Stimulated activated CD4-positive, alpha-beta T cell treated with anti-CD3 and anti-CD28 coated beads, TNF-alpha, amount 100 ng/mL, for 4 hours (primary cell): ENCODE measurements around the gene IGSF23.

ENCODE experiments used
- DNase-seq, 3 experiments: peaks; one replicate each; pipeline ENCODE4 v3.0.0-alpha.2; 2020; ENCODE audit warnings: low read depth in 3 of 3

IGSF23 gene

DNA sequence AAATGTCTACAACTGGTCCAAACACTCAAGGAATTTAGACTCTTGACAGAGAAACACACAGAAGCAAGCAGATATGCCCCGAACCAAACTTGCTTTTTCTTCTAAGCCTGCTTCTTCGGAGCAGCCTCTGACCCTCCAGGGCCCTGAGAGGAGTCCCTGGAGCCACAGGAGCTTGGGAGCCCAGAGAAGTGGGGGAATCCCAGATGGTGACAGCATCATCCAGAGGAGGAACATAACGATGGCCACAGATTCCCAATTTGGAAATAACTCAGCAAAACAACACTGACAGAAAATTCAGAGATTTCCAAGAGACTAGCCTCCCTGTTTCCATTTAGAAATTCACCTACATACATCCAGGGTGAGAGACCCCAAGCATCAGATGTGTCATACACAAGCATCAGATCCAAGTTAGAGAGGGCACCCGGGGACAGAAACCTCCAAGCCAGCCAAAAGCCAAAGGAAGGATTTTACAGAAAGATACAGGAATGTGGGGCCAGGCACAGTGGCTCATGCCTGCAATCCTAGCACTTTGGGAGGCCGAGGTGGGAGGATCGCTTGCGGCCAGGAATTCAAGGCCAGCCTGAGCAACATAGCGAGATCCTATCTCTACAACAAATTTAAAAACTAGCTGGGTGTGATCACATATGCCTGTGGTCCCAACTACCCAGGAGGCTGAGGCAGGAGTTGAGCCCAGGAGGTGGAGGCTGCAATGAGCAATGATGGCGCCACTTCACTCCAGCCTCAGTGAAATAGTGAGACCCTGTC is 28.3 kb downstream of the IGSF23 start:
- DNase-seq: no peak

DNA sequence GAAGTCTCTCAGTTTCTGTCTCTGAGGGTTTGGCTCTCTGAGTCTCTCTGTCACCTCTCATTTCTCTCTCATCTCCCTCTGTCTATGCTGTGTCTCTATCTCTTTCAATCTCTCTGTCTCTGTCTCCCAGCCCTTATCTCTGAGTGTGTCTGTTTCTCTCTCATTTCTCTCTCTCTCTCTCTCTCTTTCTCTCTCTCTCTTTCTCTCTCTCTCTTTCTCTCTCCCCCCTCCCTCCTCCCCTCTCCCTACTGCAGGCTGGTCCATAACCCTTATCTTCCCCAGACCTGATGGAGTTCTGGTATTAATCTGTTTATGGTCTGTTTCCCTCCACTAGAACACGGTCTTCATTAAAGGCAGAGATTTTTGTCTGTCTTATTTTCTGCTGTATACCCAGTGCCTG is 29.0 kb downstream of the IGSF23 start:
- no peak for DNase-seq

DNA sequence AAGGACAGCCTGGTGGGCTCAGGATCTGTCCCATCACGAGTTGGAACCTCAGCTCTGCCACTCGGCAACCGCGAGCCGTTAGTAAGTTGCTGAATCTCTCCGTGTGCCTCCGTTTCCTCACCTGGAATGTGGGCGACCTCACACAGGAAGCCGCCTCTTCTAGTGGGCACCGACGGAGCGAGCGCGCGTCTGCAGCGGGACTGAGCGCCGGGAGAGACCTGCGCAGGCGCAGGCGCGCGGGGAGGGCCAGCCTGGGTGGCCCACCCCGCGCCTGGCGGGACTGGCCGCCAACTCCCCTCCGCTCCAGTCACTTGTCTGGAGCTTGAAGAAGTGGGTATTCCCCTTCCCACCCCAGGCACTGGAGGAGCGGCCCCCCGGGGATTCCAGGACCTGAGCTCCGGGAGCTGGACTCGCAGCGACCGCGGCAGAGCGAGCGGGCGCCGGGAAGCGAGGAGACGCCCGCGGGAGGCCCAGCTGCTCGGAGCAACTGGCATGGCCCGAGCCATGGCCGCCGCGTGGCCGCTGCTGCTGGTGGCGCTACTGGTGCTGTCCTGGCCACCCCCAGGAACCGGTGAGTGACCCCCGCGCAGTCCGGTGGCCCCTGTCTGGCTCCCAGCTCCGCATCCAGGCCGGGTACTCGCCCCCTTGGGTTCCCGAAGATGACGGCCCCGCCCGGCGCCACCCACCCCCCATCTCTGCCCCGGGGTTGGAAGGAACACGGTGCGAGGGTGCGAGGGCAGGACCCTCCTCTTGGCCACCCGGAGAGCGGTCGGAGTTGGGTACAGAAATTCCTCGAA is 30.4 kb downstream of the IGSF23 start, which contains the start of gene PVR:
Gene PVR, plus strand, starts transcription at position 306 of the 797 bp plus-strand sequence. Its CDS starts 187 bp downstream, at position 493.
- peak in 2 of 3 experiments; percentile 15 to 26 for DNase-seq

DNA sequence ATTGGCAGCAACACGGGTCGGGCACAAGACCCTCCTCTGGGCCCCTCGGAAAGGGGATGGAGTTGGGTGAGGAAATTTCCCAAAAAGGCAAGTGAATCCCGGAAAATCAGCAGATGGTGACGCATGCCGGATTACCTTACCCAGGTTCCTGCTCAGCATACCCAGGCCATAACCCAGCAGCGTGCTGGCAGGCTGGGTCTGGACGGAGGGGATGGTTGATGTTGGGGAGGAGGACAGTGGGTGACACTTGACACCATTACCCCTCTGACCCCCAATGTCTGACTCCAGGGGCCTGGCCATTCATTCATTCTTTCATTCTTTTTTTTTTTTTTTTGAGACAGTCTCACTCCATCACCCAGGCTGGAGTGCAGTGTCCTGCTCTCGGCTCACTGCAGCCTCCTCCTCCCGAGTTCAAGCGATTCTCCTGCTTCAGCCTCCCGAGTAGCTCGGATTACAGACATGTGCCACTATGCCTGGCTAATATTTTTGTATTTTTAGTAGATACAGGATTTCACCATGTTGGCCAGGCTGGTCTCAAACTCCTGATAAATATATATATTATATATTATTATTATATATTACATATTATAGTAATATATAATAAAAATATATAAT is 31.1 kb downstream of the IGSF23 start:
- DNase-seq: no peak

DNA sequence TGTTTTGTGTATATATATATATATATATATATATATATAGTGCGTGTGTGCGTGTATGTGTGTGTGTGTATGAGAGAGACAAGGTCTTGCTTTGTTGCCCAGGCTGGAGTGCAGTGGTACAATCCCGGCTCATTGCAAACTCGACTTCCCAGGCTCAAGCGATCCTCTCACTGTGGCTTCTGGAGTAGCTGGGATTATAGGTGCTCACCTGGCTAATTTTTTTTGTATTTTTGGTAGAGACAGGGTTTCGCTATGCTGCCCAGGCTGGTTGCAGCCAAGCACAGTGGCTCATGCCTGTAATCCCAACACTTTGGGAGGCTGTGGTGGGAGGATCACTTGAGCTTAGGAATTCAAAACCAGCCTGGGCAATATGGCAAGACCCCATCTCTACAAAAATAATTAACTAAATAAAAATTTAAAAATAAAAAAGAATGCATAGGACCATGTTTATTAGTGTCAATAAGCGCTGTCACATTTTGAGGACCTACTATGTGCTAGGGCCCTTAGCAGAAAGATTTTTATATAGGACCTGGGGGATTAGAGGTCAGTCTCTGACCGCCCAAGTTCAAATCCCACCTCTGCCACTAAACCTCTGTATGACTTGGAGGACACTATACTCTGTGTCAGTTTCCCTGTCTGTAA is 32.2 kb downstream of the IGSF23 start:
- no peak for DNase-seq

DNA sequence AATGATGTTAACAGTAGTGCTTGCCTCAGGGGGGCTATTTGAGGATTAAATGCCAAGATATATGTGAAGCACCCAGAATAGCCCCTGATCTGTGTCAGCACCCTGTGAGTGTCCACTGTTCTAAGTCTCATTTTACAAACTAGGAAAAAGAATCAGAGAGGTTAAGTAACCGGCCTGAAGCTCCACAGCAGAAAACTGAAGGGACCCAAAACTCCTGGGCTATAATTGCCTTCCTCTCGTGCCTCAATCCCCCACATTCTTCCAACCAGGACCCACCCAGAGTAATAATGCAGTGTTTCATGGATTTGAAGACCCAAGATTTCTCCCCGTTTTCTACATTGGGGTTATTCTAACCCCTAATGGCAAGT is 32.7 kb downstream of the IGSF23 start:
- no peak for DNase-seq

DNA sequence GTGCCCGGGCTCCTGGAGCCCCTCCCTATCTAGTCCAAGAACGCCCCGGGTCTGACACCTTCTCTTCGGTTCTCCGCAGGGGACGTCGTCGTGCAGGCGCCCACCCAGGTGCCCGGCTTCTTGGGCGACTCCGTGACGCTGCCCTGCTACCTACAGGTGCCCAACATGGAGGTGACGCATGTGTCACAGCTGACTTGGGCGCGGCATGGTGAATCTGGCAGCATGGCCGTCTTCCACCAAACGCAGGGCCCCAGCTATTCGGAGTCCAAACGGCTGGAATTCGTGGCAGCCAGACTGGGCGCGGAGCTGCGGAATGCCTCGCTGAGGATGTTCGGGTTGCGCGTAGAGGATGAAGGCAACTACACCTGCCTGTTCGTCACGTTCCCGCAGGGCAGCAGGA is 33.8 kb downstream of the IGSF23 start:
- DNase-seq: no peak

DNA sequence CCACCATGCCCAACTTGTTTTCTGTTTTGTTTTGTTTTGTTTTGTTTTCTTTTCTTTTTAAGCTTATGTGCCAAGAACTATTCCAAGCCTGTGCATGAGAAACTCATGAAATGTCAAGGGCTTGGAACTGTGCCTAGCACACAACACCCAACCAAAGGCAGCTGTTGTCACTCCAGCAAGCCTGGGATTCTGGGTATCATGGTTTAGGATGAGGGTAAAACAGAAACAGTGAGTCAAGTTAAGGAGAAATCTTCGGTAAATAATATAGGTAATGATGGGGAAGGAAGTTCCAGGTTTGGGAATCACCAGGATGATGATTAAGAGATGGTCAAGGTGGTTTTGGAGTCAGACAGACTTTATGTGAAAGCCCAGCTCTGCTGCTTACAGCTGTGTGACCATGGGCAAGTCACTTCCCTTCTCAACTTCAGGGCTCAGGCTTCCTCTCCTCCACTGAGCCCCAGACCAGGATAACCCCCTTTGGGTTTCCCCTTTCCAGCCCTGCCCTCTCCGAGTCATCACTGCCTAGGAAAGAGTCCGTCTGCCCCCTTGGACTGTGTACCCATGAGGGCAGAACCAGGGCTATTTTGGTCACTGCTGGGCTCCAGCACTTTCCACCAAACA is 35.4 kb downstream of the IGSF23 start:
- DNase-seq: no peak

DNA sequence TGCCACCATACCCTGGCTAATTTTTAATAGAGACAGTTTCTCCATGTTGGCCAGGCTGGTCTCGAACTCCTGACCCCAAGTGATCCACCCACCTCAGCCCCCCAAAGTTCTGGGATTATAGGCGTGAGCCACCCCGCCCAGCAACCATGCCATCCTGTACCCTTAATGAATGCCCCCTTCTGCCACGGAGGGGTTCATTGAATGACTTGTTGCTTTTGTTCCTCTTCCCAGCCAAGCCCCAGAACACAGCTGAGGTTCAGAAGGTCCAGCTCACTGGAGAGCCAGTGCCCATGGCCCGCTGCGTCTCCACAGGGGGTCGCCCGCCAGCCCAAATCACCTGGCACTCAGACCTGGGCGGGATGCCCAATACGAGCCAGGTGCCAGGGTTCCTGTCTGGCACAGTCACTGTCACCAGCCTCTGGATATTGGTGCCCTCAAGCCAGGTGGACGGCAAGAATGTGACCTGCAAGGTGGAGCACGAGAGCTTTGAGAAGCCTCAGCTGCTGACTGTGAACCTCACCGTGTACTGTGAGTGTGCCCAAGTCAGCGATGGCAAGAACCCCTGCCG is 36.3 kb downstream of the IGSF23 start:
- DNase-seq: no peak

DNA sequence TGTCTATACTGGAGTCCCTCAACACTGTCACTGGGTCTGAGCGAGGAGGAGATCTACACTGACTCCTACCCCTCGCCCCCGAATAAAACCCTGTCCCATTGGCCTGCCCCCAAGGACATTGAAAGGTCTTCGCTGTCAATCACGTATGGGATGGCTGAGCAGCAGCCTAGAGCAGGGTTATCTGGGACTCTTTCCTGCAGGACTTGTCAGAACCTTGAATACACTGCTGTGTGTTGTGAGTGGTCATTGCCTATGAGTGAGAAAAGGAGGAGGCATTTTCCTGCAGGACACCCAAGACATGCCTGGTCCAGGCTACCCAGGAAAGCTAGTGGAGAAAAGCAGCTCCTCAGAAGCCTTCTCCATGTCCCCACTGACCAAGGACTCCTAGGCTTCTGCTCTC is 40.0 kb downstream of the IGSF23 start:
- no peak for DNase-seq

DNA sequence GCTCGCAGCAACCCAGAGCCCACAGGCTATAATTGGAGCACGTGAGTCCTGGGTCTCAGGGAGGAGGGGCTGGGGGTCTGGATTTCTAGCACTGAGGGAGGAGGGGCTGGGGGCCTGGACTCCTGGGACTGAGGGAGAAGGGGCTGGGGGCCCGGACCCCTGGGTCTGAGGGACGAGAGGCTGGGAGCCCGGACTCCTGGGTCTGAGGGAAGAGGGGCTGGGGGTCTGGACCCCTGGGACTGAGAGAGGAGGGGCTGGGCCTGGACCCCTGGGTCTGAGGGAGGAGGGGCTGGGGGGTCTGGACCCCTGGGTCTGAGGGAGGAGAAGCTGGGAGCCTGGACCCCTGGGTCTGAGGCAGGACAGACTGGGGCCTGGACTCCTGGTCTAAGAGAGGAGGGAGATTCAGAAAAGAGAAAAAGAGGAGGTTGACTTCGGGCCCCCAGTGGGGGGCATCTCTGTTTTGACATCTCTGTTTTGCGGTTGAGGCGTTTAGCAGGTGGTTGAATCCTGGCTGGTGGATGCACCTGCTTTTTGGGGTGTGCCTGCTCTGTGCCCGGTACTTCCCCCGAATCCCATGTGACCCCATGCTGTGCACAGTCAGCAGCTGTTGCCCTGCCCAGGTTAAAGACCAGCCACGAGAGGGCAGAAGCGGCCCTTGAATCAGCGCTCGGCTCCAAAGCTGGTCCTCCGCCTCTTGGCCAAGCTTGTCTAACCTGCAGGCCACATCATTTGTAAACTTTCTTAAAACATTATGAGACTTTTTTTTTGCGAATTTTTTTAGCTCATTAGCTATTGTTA is 40.8 kb downstream of the IGSF23 start:
- peak; percentile 17 to 53 (median 46) for DNase-seq

DNA sequence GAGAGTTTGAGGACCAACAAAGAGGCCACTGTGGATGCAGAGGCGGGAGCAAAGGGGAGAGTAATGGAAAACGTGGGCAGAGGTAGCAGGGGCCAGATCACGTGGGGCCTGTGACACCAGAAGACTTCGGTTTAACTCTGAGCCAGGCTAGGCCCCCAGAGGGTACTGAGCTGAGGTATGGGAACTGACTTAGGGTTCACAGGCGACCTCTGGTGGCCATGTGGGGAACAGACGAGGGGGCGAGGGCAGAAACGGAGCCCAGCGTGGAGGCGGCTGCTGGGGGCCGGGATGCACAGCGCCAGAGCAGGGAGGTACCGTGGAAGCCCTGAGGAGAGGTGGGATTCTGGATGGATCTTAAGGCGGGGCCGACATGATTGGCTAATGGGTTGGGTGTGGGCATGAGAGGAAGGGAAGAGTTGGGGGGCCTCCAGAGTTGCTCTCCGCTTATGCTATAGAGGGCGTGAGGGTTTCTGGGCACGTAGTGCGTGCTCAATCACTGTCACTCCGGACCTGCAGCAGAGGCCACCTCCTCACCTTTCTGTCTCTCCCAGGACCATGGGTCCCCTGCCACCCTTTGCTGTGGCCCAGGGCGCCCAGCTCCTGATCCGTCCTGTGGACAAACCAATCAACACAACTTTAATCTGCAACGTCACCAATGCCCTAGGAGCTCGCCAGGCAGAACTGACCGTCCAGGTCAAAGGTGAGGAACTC is 44.0 kb downstream of the IGSF23 start:
- DNase-seq: peak; percentile 38 to 51 (median 44)

DNA sequence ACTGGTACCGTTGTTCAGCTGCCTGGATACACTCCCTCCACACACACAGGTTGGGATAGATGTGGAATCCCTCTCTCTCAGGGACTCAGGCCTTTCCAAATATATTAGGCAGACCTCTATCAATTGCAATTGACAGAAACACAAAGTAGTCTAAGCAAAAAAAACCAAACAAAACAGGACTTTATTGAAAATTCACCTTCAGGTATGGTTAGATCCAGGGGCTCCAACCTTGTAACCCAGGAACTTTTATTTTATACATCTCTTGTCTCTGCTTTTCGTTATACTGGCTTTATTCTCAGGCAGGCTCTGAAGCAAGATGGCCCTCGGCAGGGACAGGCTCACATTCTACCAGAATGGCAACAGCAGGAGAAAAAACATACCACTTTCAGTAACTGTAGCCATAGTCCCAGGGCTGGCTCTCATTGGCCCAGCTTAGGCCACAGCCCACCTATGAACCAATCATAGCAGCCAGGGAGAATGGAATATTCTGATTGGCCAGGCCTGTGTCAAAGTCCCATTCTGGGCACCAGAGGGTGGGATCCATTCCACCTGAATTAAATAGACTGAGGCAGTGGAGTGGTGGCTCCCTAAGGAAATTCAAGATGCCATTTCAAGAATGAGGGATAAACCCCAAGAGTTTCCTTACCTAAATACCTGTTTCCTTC is 44.8 kb downstream of the IGSF23 start:
- no peak for DNase-seq

DNA sequence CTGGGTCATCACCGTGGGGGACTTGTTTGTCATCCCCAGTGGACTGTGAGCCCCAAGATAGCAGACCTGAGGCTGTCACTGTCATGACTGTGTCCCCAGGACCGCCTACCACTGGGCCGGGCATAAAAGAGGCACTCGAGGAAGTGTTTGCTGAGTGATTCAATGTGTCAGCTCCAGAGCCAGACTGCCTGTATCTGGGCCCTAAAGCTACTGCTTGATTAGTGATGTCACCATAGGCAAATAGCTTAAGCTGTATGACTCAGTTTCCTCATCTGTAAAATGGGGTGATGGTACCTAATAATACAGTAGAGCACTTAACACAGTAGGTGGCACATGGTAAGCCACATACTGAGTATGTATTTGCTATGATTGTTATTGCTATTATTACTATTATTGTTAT is 46.7 kb downstream of the IGSF23 start:
- no peak for DNase-seq

DNA sequence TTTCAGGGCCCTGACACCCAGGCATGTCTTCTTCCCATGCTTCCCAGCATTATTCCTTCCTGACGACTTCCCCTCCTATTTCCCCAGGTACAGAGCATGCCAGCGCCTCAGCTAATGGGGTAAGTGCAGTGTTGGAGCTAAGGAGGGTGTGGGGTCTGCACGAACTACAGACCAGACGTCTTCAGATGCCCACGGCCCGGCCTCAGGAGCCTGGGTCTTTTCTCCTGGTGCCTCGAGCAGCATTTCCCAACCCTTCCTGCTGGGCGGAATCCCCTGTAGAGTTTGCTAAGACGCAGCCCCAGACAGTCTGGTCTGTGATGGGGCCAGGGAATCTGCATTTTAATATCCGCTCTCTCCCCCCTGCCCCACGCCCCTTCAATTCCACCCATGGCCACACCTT is 47.8 kb downstream of the IGSF23 start:
- no peak for DNase-seq

DNA sequence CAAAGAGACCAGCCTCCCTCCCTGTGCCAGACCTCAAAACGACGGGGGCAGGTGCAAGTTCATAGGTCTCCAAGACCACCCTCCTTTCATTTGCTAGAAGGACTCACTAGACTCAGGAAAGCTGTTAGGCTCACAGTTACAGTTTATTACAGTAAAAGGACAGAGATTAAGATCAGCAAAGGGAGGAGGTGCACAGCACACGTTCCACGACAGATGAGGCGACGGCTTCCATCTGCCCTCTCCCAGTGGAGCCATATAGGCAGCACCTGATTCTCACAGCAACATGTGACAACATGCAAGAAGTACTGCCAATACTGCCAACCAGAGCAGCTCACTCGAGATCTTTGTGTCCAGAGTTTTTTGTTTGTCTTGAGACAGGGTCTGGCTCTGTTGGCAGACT is 48.5 kb downstream of the IGSF23 start:
- DNase-seq: no peak

DNA sequence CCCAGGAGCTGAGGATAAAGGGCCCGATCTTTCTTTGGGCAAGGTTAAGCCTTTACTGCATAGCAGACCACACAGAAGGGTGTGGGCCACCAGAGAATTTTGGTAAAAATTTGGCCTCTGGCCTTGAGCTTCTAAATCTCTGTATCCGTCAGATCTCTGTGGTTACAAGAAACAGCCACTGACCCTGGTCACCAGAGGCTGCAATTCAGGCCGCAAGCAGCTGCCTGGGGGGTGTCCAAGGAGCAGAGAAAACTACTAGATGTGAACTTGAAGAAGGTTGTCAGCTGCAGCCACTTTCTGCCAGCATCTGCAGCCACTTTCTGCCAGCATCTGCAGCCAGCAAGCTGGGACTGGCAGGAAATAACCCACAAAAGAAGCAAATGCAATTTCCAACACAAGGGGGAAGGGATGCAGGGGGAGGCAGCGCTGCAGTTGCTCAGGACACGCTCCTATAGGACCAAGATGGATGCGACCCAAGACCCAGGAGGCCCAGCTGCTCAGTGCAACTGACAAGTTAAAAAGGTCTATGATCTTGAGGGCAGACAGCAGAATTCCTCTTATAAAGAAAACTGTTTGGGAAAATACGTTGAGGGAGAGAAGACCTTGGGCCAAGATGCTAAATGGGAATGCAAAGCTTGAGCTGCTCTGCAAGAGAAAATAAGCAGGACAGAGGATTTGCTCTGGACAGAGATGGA is 49.5 kb downstream of the IGSF23 start:
- DNase-seq: no peak

DNA sequence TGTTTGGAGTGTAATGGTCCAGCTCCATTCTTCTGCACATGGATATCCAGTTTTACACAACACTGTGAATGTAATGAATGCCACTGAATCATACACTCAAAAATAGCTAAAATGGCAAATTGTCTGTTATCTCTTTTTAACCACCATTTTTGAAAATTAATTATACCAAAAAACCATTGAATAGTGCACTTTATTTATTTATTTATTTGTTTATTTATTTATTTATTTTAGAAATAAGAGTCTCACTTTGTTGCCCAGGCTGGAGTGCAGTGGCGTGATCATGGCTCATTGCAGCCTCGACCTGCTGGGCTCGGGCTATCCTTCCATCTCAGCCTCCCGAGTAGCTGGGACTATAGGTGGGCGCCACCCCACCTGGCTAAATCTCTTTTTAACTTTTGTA is 50.6 kb downstream of the IGSF23 start:
- DNase-seq: no peak

DNA sequence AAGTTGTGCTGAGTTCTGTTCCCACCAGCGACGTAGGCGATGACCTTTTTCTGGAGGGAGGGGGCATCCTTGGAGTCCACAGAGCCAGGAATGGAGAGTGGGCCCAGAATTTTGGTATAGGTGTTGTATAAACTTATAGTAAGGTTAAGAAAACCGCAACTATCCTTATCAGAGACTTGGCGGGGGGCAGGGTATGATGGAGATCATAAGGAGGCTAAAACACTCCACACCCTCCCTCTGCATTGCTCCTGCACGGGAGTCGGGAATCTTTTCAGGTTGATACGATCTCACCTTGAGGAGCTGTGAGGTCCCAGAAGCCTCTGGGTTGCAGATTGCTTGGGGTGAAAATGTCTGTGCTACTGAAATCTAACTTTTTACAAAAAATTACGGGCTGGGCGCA is 51.6 kb downstream of the IGSF23 start:
- no peak for DNase-seq
